WTC11 (cell line): ENCODE data around the gene PSORS1C1.

Experiments used
- JUN ChIP-seq: sonication (generic); formaldehyde crosslinking; IDR thresholded peaks from 2 replicates; pipeline ENCODE4 v1.8.0; 2023; ENCODE audit warnings: mild to moderate bottlenecking, missing genetic modification reagents
- TF ChIP-seq, protein P1 (sequence below): fragments of 200-600 bp; IDR thresholded peaks from 2 replicates; pipeline ENCODE4 v1.8.0; 2022; ENCODE audit warnings: antibody characterized with exemption
- TF ChIP-seq, protein P2 (sequence below): sonication (generic); formaldehyde crosslinking; conservative IDR thresholded peaks from 2 replicates; pipeline ENCODE4 v1.8.1; 2022; ENCODE audit warnings: mild to moderate bottlenecking, missing genetic modification reagents

- TF ChIP-seq, protein P1, sequence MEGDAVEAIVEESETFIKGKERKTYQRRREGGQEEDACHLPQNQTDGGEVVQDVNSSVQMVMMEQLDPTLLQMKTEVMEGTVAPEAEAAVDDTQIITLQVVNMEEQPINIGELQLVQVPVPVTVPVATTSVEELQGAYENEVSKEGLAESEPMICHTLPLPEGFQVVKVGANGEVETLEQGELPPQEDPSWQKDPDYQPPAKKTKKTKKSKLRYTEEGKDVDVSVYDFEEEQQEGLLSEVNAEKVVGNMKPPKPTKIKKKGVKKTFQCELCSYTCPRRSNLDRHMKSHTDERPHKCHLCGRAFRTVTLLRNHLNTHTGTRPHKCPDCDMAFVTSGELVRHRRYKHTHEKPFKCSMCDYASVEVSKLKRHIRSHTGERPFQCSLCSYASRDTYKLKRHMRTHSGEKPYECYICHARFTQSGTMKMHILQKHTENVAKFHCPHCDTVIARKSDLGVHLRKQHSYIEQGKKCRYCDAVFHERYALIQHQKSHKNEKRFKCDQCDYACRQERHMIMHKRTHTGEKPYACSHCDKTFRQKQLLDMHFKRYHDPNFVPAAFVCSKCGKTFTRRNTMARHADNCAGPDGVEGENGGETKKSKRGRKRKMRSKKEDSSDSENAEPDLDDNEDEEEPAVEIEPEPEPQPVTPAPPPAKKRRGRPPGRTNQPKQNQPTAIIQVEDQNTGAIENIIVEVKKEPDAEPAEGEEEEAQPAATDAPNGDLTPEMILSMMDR: peak; percentile 54
- TF ChIP-seq, protein P2, sequence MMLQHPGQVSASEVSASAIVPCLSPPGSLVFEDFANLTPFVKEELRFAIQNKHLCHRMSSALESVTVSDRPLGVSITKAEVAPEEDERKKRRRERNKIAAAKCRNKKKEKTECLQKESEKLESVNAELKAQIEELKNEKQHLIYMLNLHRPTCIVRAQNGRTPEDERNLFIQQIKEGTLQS: no peak
- TF ChIP-seq JUN: no peak
Measured at GRCh38 chr6:31083742-31084354, 30.8 kb upstream of the PSORS1C1 start.
